ENCODE data around the gene HOXB3.

The HOXB3 gene

DNA sequence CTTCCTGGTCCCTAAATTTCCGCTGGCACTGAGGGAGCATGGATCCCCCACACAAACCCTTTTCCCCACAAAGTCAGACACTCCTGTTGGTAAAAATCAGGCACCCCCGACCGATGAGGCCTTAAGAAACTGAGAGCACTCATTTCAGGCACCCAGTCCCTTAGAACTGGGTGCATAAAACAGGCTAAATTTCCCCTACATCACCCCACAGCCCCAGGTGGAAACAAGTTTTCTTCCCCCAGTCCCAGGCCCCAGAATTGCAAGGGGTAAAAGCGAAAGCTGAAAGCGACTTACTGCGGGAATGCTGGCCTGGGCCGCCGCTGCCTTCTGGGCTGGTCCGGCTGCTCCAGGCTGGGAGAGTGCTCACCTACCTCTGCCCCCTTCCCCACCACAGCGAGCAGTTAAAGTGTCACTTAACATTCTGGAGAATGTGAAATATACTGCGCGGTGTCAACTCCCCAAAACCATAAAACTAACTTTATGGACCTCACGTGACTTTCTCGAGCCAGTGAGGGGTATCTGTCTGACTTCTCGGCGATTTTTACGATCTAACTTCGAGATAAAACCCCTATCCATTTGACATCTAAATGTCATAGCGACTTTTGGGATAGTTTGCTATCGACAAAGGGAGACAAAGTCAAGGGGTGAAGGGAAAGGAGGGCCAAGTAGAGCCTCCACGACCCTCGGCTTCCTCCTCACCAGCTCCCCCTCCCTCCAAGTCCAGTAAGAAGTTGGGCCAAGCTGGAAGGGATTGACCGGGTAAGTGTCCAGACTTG, at the start of gene HOXB3:
Gene HOXB3, minus strand, starts transcription at position 411 of the 776 bp plus-strand sequence. CDS start 37,767 bp downstream, outside the sequence.
- DNase-seq = no peak

DNA sequence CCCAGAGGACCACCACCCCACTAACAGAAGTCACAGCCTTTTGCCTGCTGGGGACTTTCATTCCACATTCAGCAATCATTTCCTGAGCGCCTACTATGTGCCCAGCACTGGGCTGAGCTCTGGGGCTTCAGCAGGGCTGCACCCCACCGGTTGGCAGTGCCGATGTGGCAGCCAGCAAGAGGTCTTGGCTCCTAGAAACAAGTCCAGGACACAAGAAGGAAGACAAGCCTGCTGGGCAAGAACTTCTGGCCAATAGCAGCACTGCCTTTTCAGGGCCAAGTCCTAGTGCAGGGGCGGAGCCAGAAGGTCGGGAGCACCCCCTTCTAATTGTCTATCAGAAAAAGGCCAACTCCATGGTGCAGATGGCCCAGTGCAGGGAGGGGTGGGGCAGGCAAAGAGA, 49.1 kb upstream of the HOXB3 start:
- no peak for DNase-seq

GRCh38 chr17:48637323-48638260, 47.6 kb upstream of the HOXB3 start:
- peak; percentile 82 for DNase-seq

GRCh38 chr17:48636177-48637018, 46.4 kb upstream of the HOXB3 start:
- DNase-seq = peak; percentile 77

DNA sequence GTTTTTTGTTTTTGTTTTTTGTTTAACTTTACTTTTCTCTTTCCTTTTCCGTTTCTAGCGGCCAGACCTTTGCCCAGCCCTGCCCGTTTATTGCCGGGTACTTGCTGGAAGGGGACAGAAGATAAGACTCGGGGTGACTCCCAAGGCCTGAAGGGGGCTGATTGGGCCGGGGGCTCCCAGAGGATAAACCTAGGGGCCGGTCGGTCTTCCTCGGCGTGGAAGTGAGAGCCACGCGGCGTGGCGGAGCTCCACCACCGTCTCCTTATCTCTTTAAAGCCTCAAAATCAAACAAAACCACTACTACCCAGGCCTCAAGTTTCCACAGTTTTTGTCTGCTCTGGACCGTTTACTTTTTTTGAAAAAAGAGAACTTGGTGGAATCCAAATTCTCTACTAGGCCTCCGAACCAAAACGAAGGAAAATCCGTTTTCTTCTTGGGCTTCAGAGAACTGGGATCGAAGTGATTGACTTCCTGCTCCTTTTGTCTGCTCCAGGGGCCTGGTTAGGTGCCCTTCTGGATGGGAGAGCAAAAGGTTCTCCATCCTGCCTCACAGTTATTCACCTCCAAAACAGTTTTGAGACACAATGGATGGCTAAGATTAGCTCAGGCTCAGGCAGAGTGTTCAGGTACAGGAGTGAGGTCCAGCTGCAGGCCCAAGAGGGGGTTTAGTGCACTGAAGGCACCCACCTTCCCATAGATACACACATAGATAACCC, 44.6 kb upstream of the HOXB3 start:
- no peak for DNase-seq

GRCh38 chr17:48633266-48633677, 43.2 kb upstream of the HOXB3 start:
- no peak for DNase-seq

- no peak for DNase-seq
These were observed 42.7 kb upstream of the HOXB3 start for GRCh38 chr17:48632579-48633265.

- DNase-seq = no peak
These were observed 41.9 kb upstream of the HOXB3 start for GRCh38 chr17:48631693-48632578.

- DNase-seq = no peak
These were observed 41.1 kb upstream of the HOXB3 start for GRCh38 chr17:48630925-48631692.

DNA sequence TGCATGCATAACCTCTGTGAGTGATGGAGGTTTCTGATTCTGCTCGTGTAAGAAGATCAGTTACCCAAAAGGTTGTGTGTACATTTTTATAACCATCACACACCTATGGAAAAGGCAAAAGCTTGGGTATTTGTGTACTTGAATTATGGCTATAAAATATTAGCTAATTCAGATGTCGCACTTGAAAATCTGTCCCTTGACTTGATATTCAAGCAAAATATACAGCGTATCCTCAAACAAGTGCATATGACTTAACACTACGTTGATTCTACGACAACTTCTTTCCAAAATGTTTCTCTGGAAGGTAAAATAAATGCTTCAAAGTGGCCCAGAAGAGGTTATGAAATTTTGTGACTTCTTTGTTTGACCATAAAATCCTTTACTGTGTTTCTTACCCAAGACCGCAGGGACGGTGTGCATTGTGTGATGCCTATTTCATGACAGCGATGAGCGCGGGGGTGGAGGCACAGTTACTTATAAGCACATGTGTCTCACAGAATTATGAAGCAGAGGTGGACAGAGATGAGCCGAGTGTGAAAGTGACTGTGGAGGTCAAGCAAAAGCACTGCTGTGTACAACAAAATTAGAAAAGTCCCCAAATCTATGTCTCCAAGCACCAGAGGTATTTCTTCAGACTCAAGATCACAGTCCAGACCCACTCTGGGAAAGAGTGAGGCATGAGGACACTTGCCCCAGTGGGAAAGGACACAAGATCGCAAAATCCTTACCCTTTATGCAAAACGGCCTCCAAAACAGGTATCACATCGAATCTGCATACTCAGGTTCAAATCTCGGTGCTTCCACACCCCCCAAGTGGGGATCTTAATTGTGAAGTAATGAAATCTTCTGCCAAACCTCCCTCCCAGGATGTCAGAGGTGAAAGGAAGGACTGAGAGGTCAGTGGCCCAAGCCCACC, 40.2 kb upstream of the HOXB3 start:
- no peak for DNase-seq

DNA sequence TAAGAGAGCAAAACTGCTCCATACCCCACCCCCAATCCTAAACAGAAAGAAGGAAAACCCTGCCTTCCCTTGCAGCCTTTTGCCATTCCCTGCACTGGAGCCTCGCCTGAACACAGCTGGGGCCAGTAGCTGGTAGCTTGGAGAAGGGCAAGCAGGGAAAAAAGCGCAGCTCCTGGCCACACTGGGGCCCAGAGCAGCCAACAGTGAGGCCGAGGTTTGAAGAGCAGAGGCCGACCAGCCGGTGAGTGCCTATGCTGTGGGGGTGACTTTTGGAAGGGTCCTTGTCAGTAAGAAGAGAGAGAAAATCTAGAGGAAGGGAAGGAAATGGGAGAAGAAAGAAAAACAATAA, 39.3 kb upstream of the HOXB3 start:
- no peak for DNase-seq

GRCh38 chr17:48628649-48629410, 38.8 kb upstream of the HOXB3 start:
- DNase-seq = no peak

DNA sequence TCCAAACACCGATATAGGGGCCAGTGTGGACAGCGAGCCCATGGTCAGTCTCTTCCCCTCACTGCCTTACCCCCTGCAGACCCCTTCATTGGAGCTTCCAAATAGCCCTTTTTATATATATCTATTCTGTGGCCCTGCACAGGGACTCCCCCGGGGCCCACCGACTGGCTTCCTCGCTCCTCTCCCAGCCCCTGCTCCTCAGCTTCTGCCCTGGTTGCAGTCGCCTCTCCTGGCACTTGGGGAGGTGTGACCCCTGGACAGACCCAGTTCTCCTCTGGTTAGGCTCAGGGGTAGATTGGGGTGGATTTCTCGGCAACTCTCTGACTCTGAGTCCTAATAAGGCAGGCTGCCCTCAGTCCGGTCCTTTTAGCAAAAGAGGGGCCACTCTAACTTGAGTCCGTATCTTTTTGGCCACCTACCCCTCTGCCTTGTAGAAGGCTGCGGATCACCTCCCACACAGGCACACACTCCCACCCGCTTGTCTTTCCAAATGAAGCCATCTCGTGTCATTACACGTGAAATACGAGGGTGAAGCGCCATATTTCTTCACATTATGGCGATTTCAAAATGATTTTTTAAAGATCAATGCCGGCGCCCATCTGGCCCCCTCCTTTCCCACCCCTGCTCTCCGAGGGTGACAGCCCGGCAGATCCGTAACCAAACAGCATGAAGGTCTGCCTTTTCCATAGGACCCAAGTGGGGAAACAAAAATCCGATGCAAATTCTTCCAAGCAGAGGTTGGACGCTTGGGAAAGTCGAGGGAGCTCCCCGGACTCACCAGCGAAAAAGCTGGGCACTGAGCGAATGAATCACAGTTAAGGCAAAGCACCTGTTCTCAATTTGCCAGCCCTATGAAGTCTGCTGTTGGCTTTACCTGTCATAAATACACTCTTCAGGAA, 37.8 kb upstream of the HOXB3 start:
- no peak for DNase-seq

GRCh38 chr17:48627118-48627597, 37.1 kb upstream of the HOXB3 start:
- DNase-seq = no peak

- DNase-seq = peak; percentile 40
These were observed 36.4 kb upstream of the HOXB3 start, which contains the start of gene HOXB9 for GRCh38 chr17:48626245-48627117. HOXB9 (minus strand) TSS chr17:48626358; CDS start chr17:48626269, 89 bp downstream.
